ENCODE measurements around the gene SLC7A14.

DNA sequence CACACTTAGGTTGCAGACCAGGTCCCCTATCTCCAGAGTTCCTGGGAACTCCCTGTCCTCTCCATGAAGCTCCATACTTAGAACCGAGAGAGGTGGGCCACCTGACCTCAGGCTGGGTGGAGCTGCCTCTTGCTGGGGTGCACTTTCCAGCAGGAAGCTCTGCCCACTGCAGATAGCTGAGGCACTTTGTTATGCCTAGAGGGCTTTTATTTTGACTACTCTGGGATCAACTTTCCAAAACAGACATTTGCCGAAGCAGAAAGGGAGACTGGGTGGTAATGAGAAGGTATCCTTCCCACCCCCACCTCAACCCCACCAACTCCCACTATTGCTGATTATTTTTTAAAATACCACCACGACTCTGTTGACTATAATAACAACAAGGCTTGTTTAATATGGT is 112.5 kb downstream of the SLC7A14 start:
- TF ChIP-seq, protein P1, sequence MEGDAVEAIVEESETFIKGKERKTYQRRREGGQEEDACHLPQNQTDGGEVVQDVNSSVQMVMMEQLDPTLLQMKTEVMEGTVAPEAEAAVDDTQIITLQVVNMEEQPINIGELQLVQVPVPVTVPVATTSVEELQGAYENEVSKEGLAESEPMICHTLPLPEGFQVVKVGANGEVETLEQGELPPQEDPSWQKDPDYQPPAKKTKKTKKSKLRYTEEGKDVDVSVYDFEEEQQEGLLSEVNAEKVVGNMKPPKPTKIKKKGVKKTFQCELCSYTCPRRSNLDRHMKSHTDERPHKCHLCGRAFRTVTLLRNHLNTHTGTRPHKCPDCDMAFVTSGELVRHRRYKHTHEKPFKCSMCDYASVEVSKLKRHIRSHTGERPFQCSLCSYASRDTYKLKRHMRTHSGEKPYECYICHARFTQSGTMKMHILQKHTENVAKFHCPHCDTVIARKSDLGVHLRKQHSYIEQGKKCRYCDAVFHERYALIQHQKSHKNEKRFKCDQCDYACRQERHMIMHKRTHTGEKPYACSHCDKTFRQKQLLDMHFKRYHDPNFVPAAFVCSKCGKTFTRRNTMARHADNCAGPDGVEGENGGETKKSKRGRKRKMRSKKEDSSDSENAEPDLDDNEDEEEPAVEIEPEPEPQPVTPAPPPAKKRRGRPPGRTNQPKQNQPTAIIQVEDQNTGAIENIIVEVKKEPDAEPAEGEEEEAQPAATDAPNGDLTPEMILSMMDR (conservative IDR thresholded peaks at IDR 0.05): no peak
- no peak for TF ChIP-seq ZFX (IDR thresholded peaks at IDR 0.05)

Measured in C4-2B (cell line).